H1 (cell line): Measurements from ENCODE around the gene COLEC12.

ENCODE experiments used
- CTCF ChIP-seq, 3 experiments: IDR thresholded peaks; 1 replicate in 2 of 3; 2 replicates in 1 of 3; pipeline versions ENCODE4 v1.5.1 to v1.6.1; 2011; ENCODE audit warnings: low read length in 3 of 3, mild to moderate bottlenecking in 3 of 3, inconsistent platforms in 2 of 3, low read depth in 1 of 3, moderate library complexity in 1 of 3; ENCODE audit not compliant: insufficient read depth in 1 of 3; ENCODE audit errors: control extremely low read depth in 1 of 3
- KDM1A ChIP-seq: fragments of 200-600, 300-600 bp; sonication (generic); IDR thresholded peaks from 2 replicates; pipeline ENCODE4 v1.7.1; 2016; ENCODE audit warnings: mild to moderate bottlenecking, low read length, borderline replicate concordance
- POLR2A ChIP-seq, 2 experiments: IDR thresholded peaks; 1 replicate in 1 of 2; 2 replicates in 1 of 2; pipeline ENCODE4 v1.6.1; 2011; ENCODE audit warnings: low read depth in 2 of 2, low read length in 2 of 2, mild to moderate bottlenecking in 2 of 2; ENCODE audit errors: control extremely low read depth in 1 of 2

GRCh38 chr18:297936-298335 lies 202.6 kb downstream of the COLEC12 start:
- TF ChIP-seq CTCF (IDR thresholded peaks at IDR 0.05; ENCODE audit: control extremely low read depth in 1 of 3, insufficient read depth in 1 of 3, low read depth in 1 of 3, low read length in 3 of 3) (no peak), KDM1A (no peak), POLR2A (IDR thresholded peaks at IDR 0.05; ENCODE audit: control extremely low read depth in 1 of 2, low read depth in 2 of 2, low read length in 2 of 2) (no peak)
